GM19328 (cell line): ENCODE data around the gene SLC1A7.

Source experiments
- ATAC-seq: cut with Tn5 transposase; IDR thresholded peaks from one replicate; pipeline ENCODE4 v1.9.1; 2021; ENCODE audit warnings: mild to moderate bottlenecking, moderate library complexity; ENCODE audit not compliant: unreplicated experiment

SLC1A7 gene

DNA sequence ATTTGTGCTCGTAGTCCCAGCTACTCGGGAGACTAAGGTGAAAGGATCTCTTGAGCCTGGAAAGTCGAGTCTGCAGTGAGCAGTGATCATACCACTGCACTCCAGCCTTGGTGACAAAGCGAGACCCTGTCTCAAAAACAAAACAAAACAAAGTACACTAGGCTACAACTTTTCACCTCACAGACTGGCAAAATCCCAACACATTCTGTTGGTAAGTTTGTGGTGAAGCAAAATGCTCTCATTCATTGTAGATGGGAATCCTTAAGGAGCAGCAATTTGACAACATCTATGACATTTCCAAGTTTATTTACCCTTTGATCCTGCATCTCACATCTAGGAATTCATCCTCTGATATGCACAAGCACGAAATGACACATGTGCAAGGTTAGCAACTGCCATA, 20.2 kb upstream of the SLC1A7 start:
- ATAC-seq = no peak

DNA sequence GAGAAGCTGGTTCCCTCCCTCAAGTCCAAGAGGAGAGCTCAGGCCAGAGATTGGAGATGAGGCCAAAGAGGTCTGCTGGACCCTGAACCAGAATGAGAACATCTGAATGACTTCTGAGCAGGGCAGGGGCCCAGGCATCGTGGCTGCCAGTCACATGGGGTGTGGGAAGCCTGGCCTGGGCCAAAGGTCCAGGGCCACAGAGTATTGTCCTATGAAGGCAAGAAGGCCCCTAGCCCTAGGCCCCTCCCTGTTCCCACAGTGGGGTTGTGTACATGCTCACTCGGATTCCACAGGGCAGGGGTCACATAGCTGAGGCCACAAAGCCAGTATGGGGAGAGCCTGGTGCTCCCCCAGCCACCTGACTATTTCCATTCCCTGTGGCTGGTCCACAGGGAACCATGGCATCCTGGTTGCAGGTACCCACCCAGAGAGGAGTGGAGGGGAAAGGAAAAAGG, 18.5 kb upstream of the SLC1A7 start:
- ATAC-seq = no peak

DNA sequence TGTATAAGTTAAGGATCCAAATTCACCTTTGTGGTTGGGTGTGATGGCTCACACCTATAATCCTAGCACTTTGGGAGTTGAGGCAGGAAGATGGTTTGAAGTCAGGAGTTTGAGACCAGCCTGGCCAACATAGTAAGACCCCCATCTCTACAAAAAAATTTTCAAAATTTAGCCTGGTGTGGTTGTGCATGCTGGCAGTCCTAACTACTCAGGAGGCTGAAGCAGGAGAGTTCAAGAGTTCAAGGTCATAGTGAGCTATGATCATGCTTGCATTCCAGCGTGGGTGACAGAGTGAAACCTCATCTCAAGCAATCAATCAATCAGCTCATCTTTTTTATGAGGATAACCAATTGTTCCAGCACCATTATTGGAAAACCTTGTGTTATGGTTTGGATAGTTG, 16.5 kb upstream of the SLC1A7 start:
- no peak for ATAC-seq

DNA sequence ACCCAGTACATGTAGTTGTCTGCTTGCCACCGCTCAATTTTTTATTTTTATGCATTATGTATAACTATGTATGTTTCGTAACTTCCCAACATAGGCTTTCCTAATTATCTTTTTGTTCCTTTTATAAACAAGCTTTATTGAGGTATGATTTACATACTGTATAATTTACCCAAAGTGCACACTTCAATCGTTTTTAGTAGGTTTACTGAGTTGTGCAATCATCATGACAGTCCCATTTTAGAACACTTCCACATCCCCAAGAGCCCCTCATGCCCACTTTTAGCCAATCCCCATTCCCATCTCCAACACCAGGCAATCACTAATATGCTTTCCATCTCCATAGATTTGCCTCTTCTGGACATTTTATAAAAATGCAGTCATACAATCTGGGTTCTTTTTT, 14.3 kb upstream of the SLC1A7 start:
- no peak for ATAC-seq

DNA sequence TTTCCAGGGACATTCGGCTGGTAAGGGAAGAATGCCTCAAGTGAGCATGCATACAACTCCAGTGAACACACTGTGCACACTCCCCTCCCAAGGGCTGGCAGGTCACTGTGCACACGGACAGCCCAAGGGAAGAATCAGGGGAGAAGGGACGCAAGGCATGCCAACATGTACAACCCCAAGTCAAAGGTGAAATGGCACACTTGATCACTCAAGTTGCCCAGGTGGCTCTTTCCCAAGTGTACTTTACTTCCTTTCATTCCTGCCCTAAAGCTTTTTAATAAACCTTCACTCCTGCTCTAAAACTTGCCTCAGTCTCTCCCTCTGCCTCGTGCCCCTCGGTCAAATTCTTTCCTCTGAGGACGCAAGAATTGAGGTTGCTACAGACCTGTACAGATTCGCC, 13.5 kb upstream of the SLC1A7 start:
- ATAC-seq = no peak

DNA sequence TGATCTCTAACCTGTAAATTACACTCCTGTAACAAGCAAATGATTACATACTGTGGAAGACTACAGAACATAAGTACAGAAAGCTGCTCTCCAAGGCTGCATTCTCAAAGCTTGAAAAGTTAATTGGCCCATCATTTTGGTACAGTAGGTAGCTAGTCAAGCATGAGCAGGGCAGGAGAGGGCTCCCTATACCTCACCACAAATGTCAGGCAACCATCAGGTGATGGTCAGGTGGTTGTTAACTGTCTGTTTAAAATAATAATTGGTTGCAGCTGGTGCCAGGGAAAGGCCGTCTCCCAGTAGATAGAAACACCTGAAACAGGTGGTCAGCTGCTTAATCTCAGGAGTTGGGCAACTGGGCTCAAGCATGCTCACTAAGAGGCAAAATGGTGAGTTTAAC, 13.1 kb upstream of the SLC1A7 start:
- ATAC-seq = no peak

DNA sequence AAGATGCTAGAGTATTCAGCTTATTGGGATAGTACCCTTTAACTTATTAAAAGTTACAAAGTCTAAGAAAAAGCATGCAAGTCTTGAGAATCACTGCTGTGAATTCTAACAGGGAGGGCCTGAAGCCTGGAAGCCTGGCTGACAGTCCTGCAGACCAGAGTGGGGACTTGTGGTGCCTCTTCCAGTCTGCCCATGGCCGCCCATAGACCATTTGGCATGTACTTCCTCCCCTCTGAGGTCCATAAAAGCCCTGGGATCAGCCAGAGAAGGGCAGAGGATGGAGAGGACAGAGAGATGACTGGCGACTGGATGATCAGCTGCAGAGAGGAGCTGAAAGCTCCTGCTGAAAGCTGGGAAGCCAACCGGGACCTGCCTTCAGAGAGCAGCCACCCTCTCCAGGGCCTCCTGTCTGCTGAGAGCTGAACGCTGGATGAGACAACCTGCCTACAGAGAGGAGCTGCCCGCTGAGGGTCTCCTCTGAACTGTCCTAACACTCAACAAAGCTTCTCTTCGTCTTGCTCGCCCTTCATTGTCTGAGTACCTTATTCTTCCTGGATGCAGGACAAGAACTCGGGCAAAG, 12.5 kb upstream of the SLC1A7 start:
- no peak for ATAC-seq

DNA sequence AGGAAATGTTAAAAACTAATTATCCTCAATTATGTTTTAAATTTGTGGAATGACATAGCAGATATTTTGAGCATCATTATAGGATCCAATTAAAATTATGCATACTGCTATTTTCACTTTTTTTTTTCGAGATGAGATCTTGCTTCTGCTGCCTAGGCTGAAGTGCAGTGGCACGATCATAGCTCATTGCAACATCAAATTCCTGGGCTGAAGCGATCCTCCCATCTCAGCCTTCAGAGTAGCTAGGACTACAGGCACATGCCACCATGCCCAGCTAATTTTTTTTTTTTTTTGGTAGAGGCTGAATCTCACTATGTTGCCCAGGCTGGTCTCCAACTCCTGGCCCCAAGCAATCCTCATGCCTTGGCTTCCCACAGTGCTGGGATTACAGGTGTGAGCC, 11.3 kb upstream of the SLC1A7 start:
- ATAC-seq = no peak

DNA sequence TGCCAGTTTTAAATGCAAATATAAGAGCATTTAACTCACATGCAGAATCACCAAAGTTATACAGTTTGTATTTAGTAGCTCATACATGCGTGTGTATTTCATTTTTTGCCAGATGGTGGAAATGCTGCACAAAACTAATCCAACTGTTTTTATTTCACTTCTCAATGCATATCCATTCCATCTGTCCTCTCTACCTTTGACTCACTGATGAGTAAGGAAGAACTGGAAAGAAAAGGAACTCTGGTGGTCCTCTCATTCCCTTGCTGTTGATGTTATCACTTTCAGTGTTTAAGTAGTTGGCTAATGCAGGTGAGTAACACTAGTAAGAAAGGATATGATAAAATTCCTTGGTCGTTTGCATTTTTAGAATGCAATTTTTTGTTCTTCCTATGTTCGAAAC, 5.7 kb upstream of the SLC1A7 start:
- no peak for ATAC-seq

DNA sequence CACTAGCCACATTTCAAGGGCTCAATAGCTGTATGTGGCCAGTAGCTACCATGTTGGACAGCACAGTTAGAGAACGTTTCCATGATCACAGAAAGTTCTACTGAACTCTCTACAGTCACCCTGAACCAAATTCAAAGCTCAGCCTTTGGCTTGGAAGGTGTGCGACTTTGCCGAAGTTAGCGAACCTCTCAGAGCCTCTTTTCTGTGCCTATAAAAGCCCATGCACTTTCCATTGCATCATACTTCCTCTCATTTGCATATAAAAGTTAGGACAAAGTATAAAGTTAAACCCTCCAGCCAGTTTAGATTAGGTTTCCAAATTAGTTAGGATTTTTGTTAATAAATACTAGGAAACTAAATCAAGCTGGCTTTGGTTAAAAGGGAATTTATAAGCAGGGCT, 4.7 kb upstream of the SLC1A7 start:
- no peak for ATAC-seq

DNA sequence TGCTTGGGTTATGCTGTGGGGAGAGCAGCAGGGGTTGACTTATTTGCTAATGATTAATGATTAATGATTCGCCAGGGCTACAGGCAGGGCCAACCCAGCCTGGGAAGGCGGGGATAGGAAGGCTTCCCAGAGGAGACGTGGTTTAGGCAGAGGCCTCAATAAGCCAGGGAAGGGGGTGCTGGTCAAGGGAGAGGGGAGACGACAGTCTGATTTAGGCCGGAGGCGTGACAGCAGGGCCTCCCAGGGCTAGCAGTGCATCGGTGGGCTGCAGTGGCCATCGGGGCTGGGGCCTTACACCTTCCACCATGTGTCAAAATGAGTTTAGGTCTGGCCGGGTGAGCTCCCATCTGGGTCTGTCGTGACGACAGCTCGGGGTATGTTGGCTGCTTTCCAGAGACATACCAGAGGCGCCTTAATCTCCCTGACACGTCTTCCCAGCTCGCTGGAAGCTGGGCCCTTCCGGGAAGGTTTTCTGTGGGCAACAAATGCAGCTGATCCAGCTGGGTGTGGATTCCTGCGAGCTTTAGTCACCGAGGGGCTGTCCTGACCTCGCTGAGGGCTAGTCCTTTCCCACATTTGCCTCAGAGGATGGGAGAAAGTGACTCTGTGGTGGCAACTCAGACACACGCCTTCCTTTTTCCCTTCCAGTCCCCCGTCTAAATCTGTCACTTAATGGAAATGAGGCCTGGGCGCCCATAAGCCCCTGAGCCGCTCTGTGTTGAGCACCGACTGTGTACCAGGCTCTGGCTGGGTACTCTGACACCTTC, 3.7 kb upstream of the SLC1A7 start:
- no peak for ATAC-seq

DNA sequence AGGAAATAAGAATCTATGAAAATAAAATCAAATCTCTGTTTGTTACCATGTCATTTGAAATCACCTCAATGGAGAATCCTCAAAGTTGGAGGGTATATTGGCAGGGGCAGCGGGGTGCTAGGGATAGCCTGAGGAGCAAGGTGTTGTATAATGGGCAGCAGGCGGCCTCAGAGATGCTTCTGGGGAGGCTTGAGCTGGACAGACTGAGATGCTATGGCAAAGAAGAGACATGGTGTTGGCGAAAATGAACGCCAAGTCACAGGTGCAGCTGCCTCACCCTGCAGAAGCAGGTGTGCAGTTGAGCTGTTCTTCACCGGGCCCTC, 3.1 kb upstream of the SLC1A7 start:
- no peak for ATAC-seq

DNA sequence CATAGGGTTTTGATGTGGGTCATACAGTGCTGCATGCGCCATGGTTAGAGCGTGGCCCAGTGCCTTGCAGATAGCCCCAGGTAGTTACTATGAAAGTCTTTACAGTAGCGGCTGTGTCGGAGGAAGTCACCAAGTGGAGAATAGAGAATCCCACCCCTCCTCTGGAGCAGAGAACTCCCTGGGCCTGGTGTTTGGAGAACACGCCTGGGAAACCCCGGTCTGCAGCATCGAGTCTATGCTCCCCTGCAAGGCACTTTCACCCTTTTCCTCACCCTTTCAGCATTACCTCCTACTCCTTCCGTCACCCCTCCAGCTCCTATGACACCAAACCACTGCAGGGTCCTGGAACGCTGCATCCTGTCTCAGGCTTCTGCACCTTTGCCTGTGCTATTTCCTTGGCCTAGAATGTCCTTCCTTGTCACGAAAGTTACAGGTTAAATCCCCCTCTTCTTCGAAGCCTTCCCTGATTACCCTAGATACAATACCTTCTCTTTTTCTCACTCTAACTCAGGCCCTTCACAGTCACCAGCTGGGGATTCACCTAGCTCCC, 2.7 kb upstream of the SLC1A7 start:
- ATAC-seq = no peak

DNA sequence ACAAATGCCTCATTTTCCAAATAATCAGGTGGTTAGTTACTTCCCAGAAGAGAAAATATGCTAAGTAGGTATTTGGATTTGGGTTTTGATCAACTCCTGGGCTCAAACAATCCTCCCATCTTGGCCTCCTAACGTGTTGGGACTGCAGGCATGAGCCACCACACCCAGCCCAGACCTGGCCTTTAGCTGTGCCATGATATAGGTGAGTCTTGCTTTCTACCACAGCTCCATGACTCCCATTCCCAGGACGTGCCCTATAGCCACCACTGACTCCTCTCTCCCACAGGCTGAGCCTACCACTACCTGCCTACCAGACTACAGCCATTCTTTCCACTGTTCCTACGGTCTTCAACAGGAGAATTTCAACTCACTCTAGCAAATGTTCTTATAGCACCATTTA, 1.8 kb upstream of the SLC1A7 start:
- ATAC-seq = no peak

DNA sequence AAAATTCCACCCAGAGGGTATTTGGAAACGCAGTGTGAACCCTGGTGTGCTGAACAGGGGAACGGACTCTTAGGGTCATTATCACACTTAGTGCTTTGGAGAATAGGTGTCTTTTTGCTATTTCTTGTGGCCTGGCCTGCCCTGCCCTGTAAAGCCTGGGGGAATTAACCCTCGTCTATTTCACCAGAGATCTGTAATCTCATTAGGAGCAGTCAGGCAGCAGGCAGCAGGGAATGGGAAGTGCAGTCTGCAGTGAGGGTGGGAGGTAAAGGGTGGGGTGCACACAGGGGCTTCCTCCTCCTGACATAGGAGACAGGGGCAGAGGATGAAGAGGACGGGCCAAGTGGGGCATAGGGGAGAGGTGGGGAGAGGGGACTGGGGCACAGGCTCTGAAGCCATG, 1.1 kb upstream of the SLC1A7 start:
- ATAC-seq = no peak

DNA sequence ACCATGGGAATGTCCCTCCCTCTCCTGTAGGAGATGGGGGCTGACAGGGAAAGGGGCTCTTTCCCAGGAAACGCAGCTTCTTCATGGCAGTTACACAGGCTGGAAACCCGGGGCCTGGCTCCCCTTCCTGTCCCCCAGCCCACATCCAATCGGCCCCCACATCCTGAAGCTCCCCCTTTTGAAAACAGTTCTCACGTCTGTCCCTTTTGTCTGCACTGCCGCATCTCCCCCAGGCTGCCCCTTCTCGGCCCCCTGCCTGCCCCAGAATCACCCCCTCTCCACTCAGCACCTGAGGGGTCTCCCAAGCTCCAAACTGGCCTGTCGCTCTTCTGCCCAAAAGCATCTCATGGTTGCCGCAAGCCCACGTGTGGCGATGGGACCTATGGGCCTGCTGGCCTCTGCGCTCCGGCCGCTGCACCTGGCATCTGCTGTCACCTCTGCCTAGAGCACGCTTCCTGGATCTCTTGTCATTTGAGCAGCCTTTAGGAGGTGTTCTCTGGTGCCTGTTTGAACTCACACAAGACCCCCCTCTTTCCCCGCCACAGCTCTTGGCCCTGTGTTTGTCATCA, 867 bp downstream of the SLC1A7 start:
- ATAC-seq = no peak

DNA sequence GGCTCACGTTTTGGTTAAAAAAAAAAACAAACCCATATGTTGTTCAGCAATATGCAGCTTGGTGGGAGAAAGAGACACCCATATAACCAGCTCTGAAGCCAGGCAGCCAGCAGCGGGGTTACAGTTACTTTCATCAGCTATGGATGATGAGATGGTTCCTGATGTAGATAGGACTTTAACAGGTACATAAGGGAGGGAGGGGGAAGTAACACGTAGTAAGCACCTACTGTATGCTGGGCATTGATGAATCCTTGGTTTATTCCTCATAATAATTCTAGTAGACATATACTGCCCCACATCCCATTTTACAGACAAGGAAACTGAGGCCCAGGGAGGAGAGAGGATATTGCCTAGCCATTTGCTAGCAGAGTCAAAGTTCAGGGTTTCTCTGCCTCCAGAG, 2.0 kb downstream of the SLC1A7 start:
- no peak for ATAC-seq

DNA sequence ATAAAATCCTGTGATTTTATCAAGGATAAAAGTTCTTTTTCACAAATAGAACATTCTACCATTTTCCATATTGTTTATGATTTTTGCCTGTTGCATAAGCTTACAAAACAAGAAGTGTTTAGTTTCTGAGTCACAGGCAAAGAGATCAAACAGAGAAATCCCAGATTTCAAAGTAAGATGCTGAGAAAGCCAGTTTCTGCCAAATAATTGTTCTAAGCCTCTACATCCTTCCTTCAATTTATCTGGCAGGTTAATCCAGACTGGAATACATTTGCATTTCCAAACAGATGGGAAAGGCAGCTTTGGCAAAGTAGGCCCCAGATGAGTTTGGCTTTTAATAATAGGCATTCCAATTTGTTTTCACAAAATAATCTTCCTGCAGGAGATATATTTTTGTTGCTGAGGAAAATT, 2.5 kb downstream of the SLC1A7 start:
- ATAC-seq = no peak

DNA sequence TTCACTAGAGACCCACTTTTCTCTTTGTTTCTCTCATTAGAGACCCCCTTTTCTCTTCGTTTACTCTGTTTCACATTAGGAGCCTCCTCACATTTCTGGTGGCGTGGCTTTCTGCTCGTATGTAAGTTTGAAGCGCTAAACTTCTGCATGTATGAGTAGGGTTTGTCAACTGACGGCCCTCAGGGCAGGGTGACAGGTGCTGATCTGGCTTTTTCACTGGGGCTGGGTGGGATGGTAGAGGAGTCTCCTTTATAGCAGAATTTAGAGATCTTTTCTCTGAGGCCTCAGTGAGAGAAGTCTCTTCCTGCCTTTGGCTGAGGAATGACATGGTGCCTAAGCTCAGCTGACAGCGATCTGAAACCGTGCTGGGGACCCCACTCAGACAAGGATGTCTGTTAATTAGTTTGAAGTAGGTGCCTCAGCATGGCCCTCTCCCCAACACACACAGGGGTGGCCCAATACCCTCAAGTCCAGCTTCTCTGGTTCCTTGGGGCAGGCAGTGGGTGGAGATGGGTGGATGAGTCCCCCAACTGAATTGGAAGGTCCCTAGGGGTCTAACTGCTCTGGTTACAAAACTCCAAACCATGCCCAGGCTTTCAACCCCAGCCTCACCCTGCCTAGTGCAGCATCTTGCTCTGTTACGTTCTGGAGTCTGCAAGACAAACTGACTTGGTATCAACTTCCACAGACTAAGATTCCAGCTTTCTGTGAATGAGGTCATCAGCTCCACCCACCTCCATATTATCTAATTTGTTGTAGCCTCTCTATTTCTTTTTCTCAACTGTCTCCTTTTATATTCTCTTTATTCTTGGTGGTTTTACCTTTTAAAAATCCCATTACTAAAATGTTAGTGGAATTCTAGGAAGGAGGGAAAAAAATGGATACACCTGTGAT, 3.2 kb downstream of the SLC1A7 start:
- no peak for ATAC-seq

DNA sequence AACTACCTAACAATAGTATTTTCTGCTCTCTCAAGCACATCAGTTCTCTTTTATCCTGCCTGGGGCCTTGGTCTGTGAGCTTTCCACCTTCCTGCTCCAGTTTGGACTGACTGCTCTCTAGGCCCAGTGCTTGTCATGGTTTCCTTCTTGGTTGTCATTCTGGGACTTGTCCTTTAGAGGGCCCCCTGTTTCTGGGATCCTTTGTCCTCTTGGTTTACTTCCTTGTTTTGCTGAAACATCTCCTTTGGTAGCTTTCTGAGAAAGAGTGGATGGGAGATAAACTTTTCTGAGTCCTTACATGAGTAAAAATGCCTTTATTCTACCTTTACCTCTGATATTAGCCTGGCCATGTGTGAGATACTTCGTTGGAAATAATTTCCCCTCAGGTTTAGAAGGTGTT, 4.7 kb downstream of the SLC1A7 start:
- ATAC-seq = no peak

DNA sequence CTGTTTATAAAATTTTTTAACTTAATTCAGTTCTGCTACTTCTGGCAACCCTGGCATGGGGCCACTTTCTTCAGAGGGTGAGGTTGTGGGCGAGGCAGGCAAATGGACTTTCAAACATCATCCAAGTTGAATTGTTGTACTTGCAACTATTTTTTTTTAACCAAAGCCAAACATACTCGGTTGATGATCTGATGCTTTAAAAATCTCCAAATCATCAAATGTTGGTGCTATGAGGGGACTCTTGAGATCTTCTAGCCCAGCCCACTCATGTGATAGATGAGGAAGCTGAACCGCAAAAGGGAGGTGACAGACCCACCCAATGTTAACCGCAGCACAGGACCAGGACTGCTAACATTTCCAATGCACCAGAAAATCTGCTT, 6.7 kb downstream of the SLC1A7 start:
- ATAC-seq = no peak
